HEK293 (cell line): ENCODE data around the gene FBN2.

Experiments
- INSM2 ChIP-seq: fragments of 450-650 bp; formaldehyde crosslinking; IDR thresholded peaks from 2 replicates; pipeline ENCODE4 v1.5.1; 2016; ENCODE audit warnings: missing biosample characterization, missing genetic modification characterization
- KLF10 ChIP-seq: fragments of 450-650 bp; IDR thresholded peaks from 2 replicates; pipeline ENCODE4 v1.5.1; 2018; ENCODE audit warnings: missing biosample characterization, mild to moderate bottlenecking, missing genetic modification characterization
- KLF7 ChIP-seq: fragments of 450-650 bp; formaldehyde crosslinking; IDR thresholded peaks from 2 replicates; pipeline ENCODE4 v1.5.1; 2016; ENCODE audit warnings: missing biosample characterization, missing genetic modification characterization, borderline replicate concordance
- MEIS1 ChIP-seq: sonication (generic); formaldehyde crosslinking; IDR thresholded peaks from 2 replicates; pipeline ENCODE4 v1.8.1; 2022; ENCODE audit warnings: missing genetic modification reagents, mild to moderate bottlenecking, borderline replicate concordance
- MZF1 ChIP-seq: fragments of 450-650 bp; formaldehyde crosslinking; IDR thresholded peaks from 2 replicates; pipeline ENCODE4 v1.5.1; 2017; ENCODE audit warnings: missing biosample characterization, missing genetic modification characterization, borderline replicate concordance
- PRDM2 ChIP-seq: fragments of 450-650 bp; formaldehyde crosslinking; IDR thresholded peaks from 2 replicates; pipeline ENCODE4 v1.5.1; 2016; ENCODE audit warnings: missing biosample characterization, missing genetic modification characterization, borderline replicate concordance
- SCRT1 ChIP-seq: fragments of 450-650 bp; formaldehyde crosslinking; IDR thresholded peaks from 2 replicates; pipeline ENCODE4 v1.5.1; 2016; ENCODE audit warnings: missing biosample characterization, missing genetic modification characterization, borderline replicate concordance
- SP7 ChIP-seq: fragments of 450-650 bp; formaldehyde crosslinking; IDR thresholded peaks from 2 replicates; pipeline ENCODE4 v1.5.1; 2016; ENCODE audit warnings: missing biosample characterization, missing genetic modification characterization
- ZBTB44 ChIP-seq: fragments of 450-650 bp; IDR thresholded peaks from 2 replicates; pipeline ENCODE4 v1.5.1; 2018; ENCODE audit warnings: missing biosample characterization, mild to moderate bottlenecking, missing genetic modification characterization
- ZFHX2 ChIP-seq: fragments of 450-650 bp; formaldehyde crosslinking; conservative IDR thresholded peaks from 2 replicates; pipeline ENCODE4 v1.5.1; 2016; ENCODE audit warnings: missing biosample characterization, missing genetic modification characterization
- ZNF174 ChIP-seq: fragments of 450-650 bp; formaldehyde crosslinking; IDR thresholded peaks from 2 replicates; pipeline ENCODE4 v1.5.0; 2017; ENCODE audit warnings: missing biosample characterization, mild to moderate bottlenecking, missing genetic modification characterization
- ZNF18 ChIP-seq: fragments of 450-650 bp; formaldehyde crosslinking; IDR thresholded peaks from 2 replicates; pipeline ENCODE4 v1.5.1; 2016; ENCODE audit warnings: missing biosample characterization, missing genetic modification characterization
- ZNF341 ChIP-seq: fragments of 450-650 bp; formaldehyde crosslinking; IDR thresholded peaks from 2 replicates; pipeline ENCODE4; 2016; ENCODE audit warnings: low read depth, missing biosample characterization, missing genetic modification characterization
- ZNF366 ChIP-seq: fragments of 450-650 bp; formaldehyde crosslinking; conservative IDR thresholded peaks from 2 replicates; pipeline ENCODE4 v1.5.1; 2016; ENCODE audit warnings: missing biosample characterization, missing genetic modification characterization
- ZSCAN5A ChIP-seq: fragments of 450-650 bp; formaldehyde crosslinking; IDR thresholded peaks from 2 replicates; pipeline ENCODE4 v1.5.1; 2016; ENCODE audit warnings: missing biosample characterization, missing genetic modification characterization
- TF ChIP-seq, protein P1 (sequence below): fragments of 450-650 bp; formaldehyde crosslinking; IDR thresholded peaks from 2 replicates; pipeline ENCODE4 v1.5.1; 2016; ENCODE audit warnings: missing biosample characterization, missing genetic modification characterization
- TF ChIP-seq, protein P2 (sequence below): fragments of 450-650 bp; formaldehyde crosslinking; IDR thresholded peaks from 2 replicates; pipeline ENCODE4 v1.5.1; 2016; ENCODE audit warnings: missing biosample characterization, missing genetic modification characterization

The FBN2 gene

DNA sequence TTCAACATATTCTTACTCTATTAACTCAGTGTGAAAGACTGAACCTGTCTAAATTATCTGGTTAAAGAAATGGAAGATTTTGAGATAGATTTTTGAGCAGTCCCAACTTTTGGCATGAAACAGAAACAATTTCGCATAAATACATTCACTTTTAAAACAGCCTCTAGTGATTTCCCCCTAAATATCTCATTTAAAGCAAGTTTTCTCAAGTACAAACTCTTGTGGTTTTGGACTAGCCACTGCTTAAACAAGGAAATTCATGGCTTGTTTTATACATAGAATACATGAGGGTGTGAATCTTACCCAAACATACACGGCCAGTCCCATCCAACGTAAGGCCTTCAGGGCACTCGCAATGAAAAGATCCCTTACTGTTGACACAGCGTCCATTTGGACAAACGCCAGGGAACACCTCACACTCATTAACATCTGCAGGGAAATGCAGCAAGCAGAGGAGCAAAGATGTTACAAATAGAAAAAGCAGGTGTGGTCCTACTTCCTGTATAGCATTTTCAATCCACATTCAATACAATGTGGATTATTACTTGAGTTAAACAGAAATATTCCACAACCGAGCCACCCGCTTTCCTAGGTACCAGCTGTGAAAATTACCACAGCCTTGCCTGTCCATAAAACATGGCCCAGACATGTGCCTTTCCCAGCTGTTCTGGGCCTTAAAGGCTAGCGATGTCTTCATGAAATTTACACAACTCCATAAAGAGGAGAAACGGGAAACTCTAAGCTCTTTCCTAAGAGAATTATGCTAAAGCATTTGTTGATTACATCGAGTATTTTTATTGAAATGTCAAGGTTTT is 188.8 kb downstream of the FBN2 start (continued):
- TF ChIP-seq INSM2 (tag by site-specific recombination) (no peak), MEIS1 (CRISPR knock-in tag) (no peak), ZNF174 (tag by site-specific recombination) (no peak), ZFHX2 (no peak), SCRT1 (tag by site-specific recombination) (no peak), ZNF341 (tag by site-specific recombination) (no peak), ZBTB44 (peak; percentile 95), SP7 (tag by site-specific recombination) (0 out of 2 replicates have a peak, but pooled peaks have one; percentile 43), ZNF366 (tag by site-specific recombination) (peak; percentile 56), ZSCAN5A (no peak), KLF10 (tag by site-specific recombination) (0 out of 2 replicates have a peak, but pooled peaks have one; percentile 22), PRDM2 (tag by site-specific recombination) (no peak), ZNF18 (tag by site-specific recombination) (peak; percentile 89), MZF1 (tag by site-specific recombination) (peak; percentile 73; the same call in 1 of the 2 replicates), KLF7 (no peak)
- TF ChIP-seq, protein P1, sequence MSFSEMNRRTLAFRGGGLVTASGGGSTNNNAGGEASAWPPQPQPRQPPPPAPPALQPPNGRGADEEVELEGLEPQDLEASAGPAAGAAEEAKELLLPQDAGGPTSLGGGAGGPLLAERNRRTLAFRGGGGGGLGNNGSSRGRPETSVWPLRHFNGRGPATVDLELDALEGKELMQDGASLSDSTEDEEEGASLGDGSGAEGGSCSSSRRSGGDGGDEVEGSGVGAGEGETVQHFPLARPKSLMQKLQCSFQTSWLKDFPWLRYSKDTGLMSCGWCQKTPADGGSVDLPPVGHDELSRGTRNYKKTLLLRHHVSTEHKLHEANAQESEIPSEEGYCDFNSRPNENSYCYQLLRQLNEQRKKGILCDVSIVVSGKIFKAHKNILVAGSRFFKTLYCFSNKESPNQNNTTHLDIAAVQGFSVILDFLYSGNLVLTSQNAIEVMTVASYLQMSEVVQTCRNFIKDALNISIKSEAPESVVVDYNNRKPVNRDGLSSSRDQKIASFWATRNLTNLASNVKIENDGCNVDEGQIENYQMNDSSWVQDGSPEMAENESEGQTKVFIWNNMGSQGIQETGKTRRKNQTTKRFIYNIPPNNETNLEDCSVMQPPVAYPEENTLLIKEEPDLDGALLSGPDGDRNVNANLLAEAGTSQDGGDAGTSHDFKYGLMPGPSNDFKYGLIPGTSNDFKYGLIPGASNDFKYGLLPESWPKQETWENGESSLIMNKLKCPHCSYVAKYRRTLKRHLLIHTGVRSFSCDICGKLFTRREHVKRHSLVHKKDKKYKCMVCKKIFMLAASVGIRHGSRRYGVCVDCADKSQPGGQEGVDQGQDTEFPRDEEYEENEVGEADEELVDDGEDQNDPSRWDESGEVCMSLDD (tag by site-specific recombination): no peak
- TF ChIP-seq, protein P2, sequence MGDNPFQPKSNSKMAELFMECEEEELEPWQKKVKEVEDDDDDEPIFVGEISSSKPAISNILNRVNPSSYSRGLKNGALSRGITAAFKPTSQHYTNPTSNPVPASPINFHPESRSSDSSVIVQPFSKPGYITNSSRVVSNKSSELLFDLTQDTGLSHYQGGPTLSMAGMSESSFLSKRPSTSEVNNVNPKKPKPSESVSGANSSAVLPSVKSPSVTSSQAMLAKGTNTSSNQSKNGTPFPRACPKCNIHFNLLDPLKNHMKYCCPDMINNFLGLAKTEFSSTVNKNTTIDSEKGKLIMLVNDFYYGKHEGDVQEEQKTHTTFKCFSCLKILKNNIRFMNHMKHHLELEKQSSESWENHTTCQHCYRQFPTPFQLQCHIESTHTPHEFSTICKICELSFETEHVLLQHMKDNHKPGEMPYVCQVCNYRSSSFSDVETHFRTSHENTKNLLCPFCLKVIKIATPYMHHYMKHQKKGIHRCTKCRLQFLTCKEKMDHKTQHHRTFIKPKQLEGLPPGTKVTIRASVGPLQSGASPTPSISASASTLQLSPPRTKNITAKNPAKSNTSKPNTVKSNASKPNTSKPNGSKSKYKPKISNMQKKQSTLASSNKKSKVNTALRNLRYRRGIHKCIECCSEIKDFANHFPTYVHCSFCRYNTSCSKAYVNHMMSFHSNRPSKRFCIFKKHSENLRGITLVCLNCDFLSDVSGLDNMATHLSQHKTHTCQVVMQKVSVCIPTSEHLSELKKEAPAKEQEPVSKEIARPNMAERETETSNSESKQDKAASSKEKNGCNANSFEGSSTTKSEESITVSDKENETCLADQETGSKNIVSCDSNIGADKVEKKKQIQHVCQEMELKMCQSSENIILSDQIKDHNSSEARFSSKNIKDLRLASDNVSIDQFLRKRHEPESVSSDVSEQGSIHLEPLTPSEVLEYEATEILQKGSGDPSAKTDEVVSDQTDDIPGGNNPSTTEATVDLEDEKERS (tag by site-specific recombination): no peak
